CD4-positive, CD25-positive, alpha-beta regulatory T cell (primary cell): ENCODE measurements around the gene R3HDML. TPM values are rescaled to one million over a fixed set of nuclear protein-coding genes. Genes with fewer than 3 reads are reported as not detected.
A peak's percentile ranks its signal among the peaks of the same experiment; 100 is the strongest.
"Not testable (repeated sequence)": the region's sequence is repeated elsewhere in the genome, so short reads cannot be mapped to it uniquely, and the experiment has no call there.

Experiments
- ATAC-seq, 2 donors: fragments of 150-1000 bp; cut with Tn5 transposase; one replicate each; pipeline ENCODE4 v1.10.0; 2021; ENCODE audit warnings: low read depth in 2 of 2, moderate number of reproducible peaks in 2 of 2, moderate library complexity in 1 of 2
- DNase-seq, 3 donors: peaks; one replicate each; pipeline versions ENCODE4 v3.0.0 to v3.0.0-alpha.2; 2012 to 2022; ENCODE audit warnings: mixed read lengths in 1 of 3
- H3K27ac ChIP-seq: one replicate; pipeline ENCODE4 v1.7.0; 2013; ENCODE audit warnings: mild to moderate bottlenecking, low read length; ENCODE audit not compliant: insufficient read depth, poor library complexity, severe bottlenecking
- H3K27me3 ChIP-seq: one replicate; pipeline ENCODE4 v1.7.0; 2013; ENCODE audit warnings: low read length; ENCODE audit not compliant: control insufficient read depth, insufficient read depth
- H3K36me3 ChIP-seq: one replicate; pipeline ENCODE4 v1.7.0; 2013; ENCODE audit warnings: mild to moderate bottlenecking, low read length, moderate library complexity; ENCODE audit not compliant: control insufficient read depth, insufficient read depth
- H3K4me1 ChIP-seq: 2 replicates; pipeline ENCODE4 v1.7.0; 2013; ENCODE audit warnings: mild to moderate bottlenecking, low read length; ENCODE audit not compliant: insufficient read depth, control insufficient read depth, poor library complexity, severe bottlenecking
- H3K4me3 ChIP-seq: one replicate; pipeline ENCODE4 v1.7.0; 2013; ENCODE audit warnings: low read depth, mild to moderate bottlenecking, low read length, moderate library complexity
- H3K9me3 ChIP-seq, 2 experiments: 1 replicate in 1 of 2; 2 replicates in 1 of 2; pipeline ENCODE4 v1.7.0; 2013; ENCODE audit warnings: low read length in 2 of 2, mild to moderate bottlenecking in 1 of 2, moderate library complexity in 1 of 2; ENCODE audit not compliant: control insufficient read depth in 2 of 2
- H3K27ac Mint-ChIP-seq, 3 donors: one replicate each; pipeline ENCODE4 v1.8.0; 2020 to 2022; ENCODE audit warnings: mild to moderate bottlenecking in 3 of 3, mixed read lengths in 3 of 3, moderate library complexity in 2 of 3
- H3K27me3 Mint-ChIP-seq: one replicate; pipeline ENCODE4 v1.8.0; 2022; ENCODE audit warnings: mild to moderate bottlenecking, mixed read lengths
- H3K36me3 Mint-ChIP-seq: one replicate; pipeline ENCODE4 v1.8.0; 2020; ENCODE audit warnings: mixed read lengths
- H3K4me1 Mint-ChIP-seq, 4 donors: one replicate each; pipeline ENCODE4 v1.8.0; 2020 to 2022; ENCODE audit warnings: mixed read lengths in 4 of 4, mild to moderate bottlenecking in 1 of 4
- H3K4me3 Mint-ChIP-seq, 4 donors: one replicate each; pipeline ENCODE4 v1.8.0; 2020 to 2022; ENCODE audit warnings: mild to moderate bottlenecking in 4 of 4, mixed read lengths in 4 of 4, moderate library complexity in 3 of 4
- H3K9me3 Mint-ChIP-seq, 7 donors: one replicate each; pipeline ENCODE4 v1.8.0; 2020 to 2022; ENCODE audit warnings: mixed read lengths in 7 of 7, mild to moderate bottlenecking in 3 of 7, moderate library complexity in 2 of 7
- polyA plus RNA-seq, 4 donors: library from polyadenylated mRNA; unstranded; fragments of 300-500 nt; fragmentation: Illumina TruSeq; gene quantifications; one replicate each; pipeline ENCODE4 v1.2.3, GENCODE V29; 2021
- total RNA-seq: library from RNA; stranded (reverse); gene quantifications from one replicate; pipeline ENCODE4 v1.2.3, GENCODE V29; 2022

Gene R3HDML
- total RNA-seq: not detected
- not detected for polyA plus RNA-seq

- Histone ChIP-seq H3K4me1 (no peaks in the 10 kb centered on the region), H3K36me3 (no peaks in the 10 kb centered on the region), H3K9me3 (no peaks in the 10 kb centered on the region), H3K27ac (no peak within 1 kb of the TSS), H3K4me3 (no peak within 1 kb of the TSS), H3K27me3 (no peaks in the 10 kb centered on the region)
- no peak for DNase-seq
- no peak within 1 kb of the TSS for H3K27ac Mint-ChIP-seq
- H3K9me3 Mint-ChIP-seq: peaks cover 0 to 4% (median 0%) of the 10 kb centered on the region in 7 donors
- no peak for ATAC-seq
- no peaks in the 10 kb centered on the region for H3K36me3 Mint-ChIP-seq
- peak within 1 kb of the TSS in 1 of 4 donors; percentile 74 for H3K4me3 Mint-ChIP-seq
- H3K4me1 Mint-ChIP-seq: peaks cover 0 to 2% (median 0%) of the 10 kb centered on the region in 4 donors
- H3K27me3 Mint-ChIP-seq: peaks cover 6% of the 10 kb centered on the region
These were observed at the start of gene R3HDML for GRCh38 chr20:44336725-44337380. Gene R3HDML (plus strand): TSS chr20:44337043. CDS start chr20:44337158, 115 bp downstream.

GRCh38 chr20:44287272-44288097, 49.4 kb upstream of the R3HDML start:
- no peak overlapping the region for H3K27ac Mint-ChIP-seq
- no peak for DNase-seq
- no peak overlapping the region for H3K4me3 ChIP-seq
- H3K27me3 ChIP-seq: no peaks in the 10 kb centered on the region
- H3K36me3 Mint-ChIP-seq: peaks cover 29% of the 10 kb centered on the region
- H3K4me1 ChIP-seq: no peaks in the 10 kb centered on the region
- H3K27ac ChIP-seq: no peak overlapping the region
- H3K36me3 ChIP-seq: peaks cover 2% of the 10 kb centered on the region
- H3K4me3 Mint-ChIP-seq: no peak overlapping the region
- H3K4me1 Mint-ChIP-seq: no peaks in the 10 kb centered on the region
- H3K27me3 Mint-ChIP-seq: no peaks in the 10 kb centered on the region
- no peaks in the 10 kb centered on the region for H3K9me3 Mint-ChIP-seq
- no peak for ATAC-seq
- H3K9me3 ChIP-seq: no peaks in the 10 kb centered on the region

GRCh38 chr20:44288252-44288651, 48.6 kb upstream of the R3HDML start:
- Histone ChIP-seq H3K4me3 (no peak overlapping the region), H3K27ac (no peak overlapping the region), H3K4me1 (no peaks in the 10 kb centered on the region), H3K9me3 (no peaks in the 10 kb centered on the region), H3K36me3 (peaks cover 2% of the 10 kb centered on the region), H3K27me3 (no peaks in the 10 kb centered on the region)
- Mint-ChIP-seq H3K27ac (no peak overlapping the region), H3K4me3 (no peak overlapping the region), H3K4me1 (no peaks in the 10 kb centered on the region), H3K9me3 (no peaks in the 10 kb centered on the region), H3K27me3 (no peaks in the 10 kb centered on the region), H3K36me3 (peaks cover 29% of the 10 kb centered on the region)
- ATAC-seq (peak in 1 of 2 donors; percentile 34), DNase-seq (peak in 2 of 3 donors; percentile 22 to 35)

GRCh38 chr20:44291754-44292153, 45.1 kb upstream of the R3HDML start:
- ATAC-seq: no peak
- Mint-ChIP-seq H3K4me3 (no peak overlapping the region), H3K27me3 (no peaks in the 10 kb centered on the region), H3K4me1 (peaks cover 0 to 3% (median under 1%) of the 10 kb centered on the region in 4 donors), H3K27ac (no peak overlapping the region), H3K9me3 (no peaks in the 10 kb centered on the region), H3K36me3 (peaks cover 37% of the 10 kb centered on the region)
- Histone ChIP-seq H3K27me3 (no peaks in the 10 kb centered on the region), H3K27ac (no peak overlapping the region), H3K4me1 (no peaks in the 10 kb centered on the region), H3K4me3 (no peak overlapping the region), H3K36me3 (peaks cover 2% of the 10 kb centered on the region), H3K9me3 (no peaks in the 10 kb centered on the region)
- DNase-seq: no peak

- Histone ChIP-seq H3K4me1 (no peaks in the 10 kb centered on the region), H3K36me3 (no peaks in the 10 kb centered on the region), H3K9me3 (no peaks in the 10 kb centered on the region), H3K27me3 (no peaks in the 10 kb centered on the region), H3K4me3 (no peak overlapping the region), H3K27ac (no peak overlapping the region)
- Mint-ChIP-seq H3K4me3 (no peak overlapping the region), H3K27ac (peak overlapping the region in 1 of 3 donors; percentile 64), H3K27me3 (no peaks in the 10 kb centered on the region), H3K4me1 (peaks cover 0 to 6% (median 4%) of the 10 kb centered on the region in 4 donors), H3K9me3 (no peaks in the 10 kb centered on the region), H3K36me3 (peaks cover 16% of the 10 kb centered on the region)
- DNase-seq (no peak), ATAC-seq (no peak)
These were observed 40.8 kb upstream of the R3HDML start for GRCh38 chr20:44296011-44296410.

- H3K36me3 ChIP-seq: no peaks in the 10 kb centered on the region
- no peaks in the 10 kb centered on the region for H3K9me3 ChIP-seq
- peaks cover 5 to 9% (median 7%) of the 10 kb centered on the region in 4 donors for H3K4me1 Mint-ChIP-seq
- no peaks in the 10 kb centered on the region for H3K27me3 Mint-ChIP-seq
- ATAC-seq (no peak), DNase-seq (no peak)
- no peak overlapping the region for H3K4me3 Mint-ChIP-seq
- H3K27me3 ChIP-seq: no peaks in the 10 kb centered on the region
- no peak overlapping the region for H3K27ac ChIP-seq
- no peak overlapping the region for H3K4me3 ChIP-seq
- no peaks in the 10 kb centered on the region for H3K4me1 ChIP-seq
- peak overlapping the region in 1 of 3 donors; percentile 43 for H3K27ac Mint-ChIP-seq
- H3K9me3 Mint-ChIP-seq: no peaks in the 10 kb centered on the region
- H3K36me3 Mint-ChIP-seq: peaks cover 16% of the 10 kb centered on the region
These were observed 39.1 kb upstream of the R3HDML start for GRCh38 chr20:44297721-44298120.

- H3K27ac Mint-ChIP-seq, DNase-seq, H3K4me3 ChIP-seq, ATAC-seq, H3K36me3 ChIP-seq, H3K27me3 ChIP-seq, H3K9me3 ChIP-seq, H3K27ac ChIP-seq, H3K4me1 ChIP-seq, H3K9me3 Mint-ChIP-seq, H3K4me3 Mint-ChIP-seq, H3K27me3 Mint-ChIP-seq: not testable (repeated sequence)
- peaks cover 5 to 10% (median 8%) of the 10 kb centered on the region in 4 donors for H3K4me1 Mint-ChIP-seq
- peaks cover 13% of the 10 kb centered on the region for H3K36me3 Mint-ChIP-seq
These were observed 37.8 kb upstream of the R3HDML start for GRCh38 chr20:44299011-44299535.
